Neural cell (in vitro differentiated cells): ENCODE data around the gene COL19A1.

Source experiments
- EP300 ChIP-seq: fragments of 450-650 bp; conservative IDR thresholded peaks from 2 replicates; pipeline ENCODE4 v1.6.1; 2014; ENCODE audit warnings: antibody characterized with exemption, mild to moderate bottlenecking, moderate library complexity; ENCODE audit not compliant: poor library complexity, severe bottlenecking
- EZH2 ChIP-seq: fragments of 200-600, 300-800 bp; shearing (Covaris generic), sonication (generic); IDR thresholded peaks from 2 replicates; pipeline ENCODE4 v1.6.1; 2014; ENCODE audit warnings: antibody characterized with exemption, low read length, borderline replicate concordance, mild to moderate bottlenecking; ENCODE audit not compliant: insufficient read depth, poor library complexity, severe bottlenecking
- MXI1 ChIP-seq: fragments of 450-650 bp; conservative IDR thresholded peaks from 2 replicates; pipeline ENCODE4 v1.6.1; 2014; ENCODE audit warnings: antibody characterized with exemption, mild to moderate bottlenecking; ENCODE audit not compliant: poor library complexity, severe bottlenecking
- POLR2AphosphoS5 ChIP-seq: IDR thresholded peaks from 2 replicates; pipeline ENCODE4 v1.6.1; 2012
- RAD21 ChIP-seq: fragments of 450-650 bp; conservative IDR thresholded peaks from 2 replicates; pipeline ENCODE4 v1.6.1; 2014; ENCODE audit warnings: antibody characterized with exemption, mild to moderate bottlenecking, moderate library complexity
- SMC3 ChIP-seq: fragments of 450-650 bp; conservative IDR thresholded peaks from 2 replicates; pipeline ENCODE4 v1.6.1; 2014; ENCODE audit warnings: antibody characterized with exemption, mild to moderate bottlenecking, moderate library complexity; ENCODE audit not compliant: poor library complexity
- TAF1 ChIP-seq: IDR thresholded peaks from 2 replicates; pipeline ENCODE4 v1.6.1; 2012; ENCODE audit warnings: low read depth
- TF ChIP-seq, protein P1 (sequence below): fragments of 450-650 bp; IDR thresholded peaks from 2 replicates; pipeline ENCODE4 v1.5.1; 2014; ENCODE audit warnings: antibody characterized with exemption, mild to moderate bottlenecking, moderate library complexity; ENCODE audit not compliant: poor library complexity, severe bottlenecking
- TF ChIP-seq, protein P2 (sequence below): IDR thresholded peaks from 2 replicates; pipeline ENCODE4 v1.6.1; 2012; ENCODE audit warnings: borderline replicate concordance

DNA sequence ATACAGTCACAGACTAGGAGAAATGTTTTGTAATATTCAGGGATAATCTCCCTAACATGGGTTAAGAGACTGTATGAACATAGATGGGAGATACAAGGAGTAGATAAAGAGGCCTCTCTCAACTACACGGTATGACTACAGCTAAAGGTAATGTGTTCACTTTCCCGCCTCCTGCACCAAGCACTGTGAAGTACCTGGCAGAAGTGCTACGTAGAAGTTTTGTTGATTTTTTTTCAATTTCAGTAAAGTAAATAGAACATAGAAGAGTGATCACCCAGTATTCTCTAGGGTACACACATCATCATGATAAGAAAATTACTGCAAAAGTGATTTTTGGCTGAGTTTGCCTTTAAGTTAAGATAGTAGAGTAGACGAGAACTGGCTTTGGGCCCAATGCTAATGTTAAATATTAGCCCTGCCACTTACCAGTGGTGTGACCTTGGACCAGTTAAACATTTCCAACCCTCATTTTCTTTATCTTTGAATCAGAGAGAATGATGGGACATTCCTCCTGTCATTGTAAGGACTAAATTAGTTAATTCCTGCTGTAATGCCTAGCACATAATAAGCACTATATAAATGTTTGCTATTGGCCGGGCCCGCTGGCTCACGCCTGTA is 253.0 kb downstream of the COL19A1 start:
- TF ChIP-seq, protein P1, sequence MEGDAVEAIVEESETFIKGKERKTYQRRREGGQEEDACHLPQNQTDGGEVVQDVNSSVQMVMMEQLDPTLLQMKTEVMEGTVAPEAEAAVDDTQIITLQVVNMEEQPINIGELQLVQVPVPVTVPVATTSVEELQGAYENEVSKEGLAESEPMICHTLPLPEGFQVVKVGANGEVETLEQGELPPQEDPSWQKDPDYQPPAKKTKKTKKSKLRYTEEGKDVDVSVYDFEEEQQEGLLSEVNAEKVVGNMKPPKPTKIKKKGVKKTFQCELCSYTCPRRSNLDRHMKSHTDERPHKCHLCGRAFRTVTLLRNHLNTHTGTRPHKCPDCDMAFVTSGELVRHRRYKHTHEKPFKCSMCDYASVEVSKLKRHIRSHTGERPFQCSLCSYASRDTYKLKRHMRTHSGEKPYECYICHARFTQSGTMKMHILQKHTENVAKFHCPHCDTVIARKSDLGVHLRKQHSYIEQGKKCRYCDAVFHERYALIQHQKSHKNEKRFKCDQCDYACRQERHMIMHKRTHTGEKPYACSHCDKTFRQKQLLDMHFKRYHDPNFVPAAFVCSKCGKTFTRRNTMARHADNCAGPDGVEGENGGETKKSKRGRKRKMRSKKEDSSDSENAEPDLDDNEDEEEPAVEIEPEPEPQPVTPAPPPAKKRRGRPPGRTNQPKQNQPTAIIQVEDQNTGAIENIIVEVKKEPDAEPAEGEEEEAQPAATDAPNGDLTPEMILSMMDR = no peak
- TF ChIP-seq EP300 (no peak), EZH2 (no peak), POLR2AphosphoS5 (no peak), RAD21 (no peak), MXI1 (no peak), TAF1 (no peak), SMC3 (no peak)
- TF ChIP-seq, protein P2, sequence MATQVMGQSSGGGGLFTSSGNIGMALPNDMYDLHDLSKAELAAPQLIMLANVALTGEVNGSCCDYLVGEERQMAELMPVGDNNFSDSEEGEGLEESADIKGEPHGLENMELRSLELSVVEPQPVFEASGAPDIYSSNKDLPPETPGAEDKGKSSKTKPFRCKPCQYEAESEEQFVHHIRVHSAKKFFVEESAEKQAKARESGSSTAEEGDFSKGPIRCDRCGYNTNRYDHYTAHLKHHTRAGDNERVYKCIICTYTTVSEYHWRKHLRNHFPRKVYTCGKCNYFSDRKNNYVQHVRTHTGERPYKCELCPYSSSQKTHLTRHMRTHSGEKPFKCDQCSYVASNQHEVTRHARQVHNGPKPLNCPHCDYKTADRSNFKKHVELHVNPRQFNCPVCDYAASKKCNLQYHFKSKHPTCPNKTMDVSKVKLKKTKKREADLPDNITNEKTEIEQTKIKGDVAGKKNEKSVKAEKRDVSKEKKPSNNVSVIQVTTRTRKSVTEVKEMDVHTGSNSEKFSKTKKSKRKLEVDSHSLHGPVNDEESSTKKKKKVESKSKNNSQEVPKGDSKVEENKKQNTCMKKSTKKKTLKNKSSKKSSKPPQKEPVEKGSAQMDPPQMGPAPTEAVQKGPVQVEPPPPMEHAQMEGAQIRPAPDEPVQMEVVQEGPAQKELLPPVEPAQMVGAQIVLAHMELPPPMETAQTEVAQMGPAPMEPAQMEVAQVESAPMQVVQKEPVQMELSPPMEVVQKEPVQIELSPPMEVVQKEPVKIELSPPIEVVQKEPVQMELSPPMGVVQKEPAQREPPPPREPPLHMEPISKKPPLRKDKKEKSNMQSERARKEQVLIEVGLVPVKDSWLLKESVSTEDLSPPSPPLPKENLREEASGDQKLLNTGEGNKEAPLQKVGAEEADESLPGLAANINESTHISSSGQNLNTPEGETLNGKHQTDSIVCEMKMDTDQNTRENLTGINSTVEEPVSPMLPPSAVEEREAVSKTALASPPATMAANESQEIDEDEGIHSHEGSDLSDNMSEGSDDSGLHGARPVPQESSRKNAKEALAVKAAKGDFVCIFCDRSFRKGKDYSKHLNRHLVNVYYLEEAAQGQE = no peak
